Stimulated activated CD8-positive, alpha-beta memory T cell treated with anti-CD3 and anti-CD28 coated beads, Interleukin-15, amount 100 ng/mL, for 24 hours (primary cell): ENCODE data around the gene SPART.
A peak's percentile ranks its signal among the peaks of the same experiment; 100 is the strongest.

Experiments used
- DNase-seq: peaks from one replicate; pipeline ENCODE4 v3.0.0-alpha.2; 2020; ENCODE audit warnings: low read depth

SPART gene, protein sequence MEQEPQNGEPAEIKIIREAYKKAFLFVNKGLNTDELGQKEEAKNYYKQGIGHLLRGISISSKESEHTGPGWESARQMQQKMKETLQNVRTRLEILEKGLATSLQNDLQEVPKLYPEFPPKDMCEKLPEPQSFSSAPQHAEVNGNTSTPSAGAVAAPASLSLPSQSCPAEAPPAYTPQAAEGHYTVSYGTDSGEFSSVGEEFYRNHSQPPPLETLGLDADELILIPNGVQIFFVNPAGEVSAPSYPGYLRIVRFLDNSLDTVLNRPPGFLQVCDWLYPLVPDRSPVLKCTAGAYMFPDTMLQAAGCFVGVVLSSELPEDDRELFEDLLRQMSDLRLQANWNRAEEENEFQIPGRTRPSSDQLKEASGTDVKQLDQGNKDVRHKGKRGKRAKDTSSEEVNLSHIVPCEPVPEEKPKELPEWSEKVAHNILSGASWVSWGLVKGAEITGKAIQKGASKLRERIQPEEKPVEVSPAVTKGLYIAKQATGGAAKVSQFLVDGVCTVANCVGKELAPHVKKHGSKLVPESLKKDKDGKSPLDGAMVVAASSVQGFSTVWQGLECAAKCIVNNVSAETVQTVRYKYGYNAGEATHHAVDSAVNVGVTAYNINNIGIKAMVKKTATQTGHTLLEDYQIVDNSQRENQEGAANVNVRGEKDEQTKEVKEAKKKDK

DNA sequence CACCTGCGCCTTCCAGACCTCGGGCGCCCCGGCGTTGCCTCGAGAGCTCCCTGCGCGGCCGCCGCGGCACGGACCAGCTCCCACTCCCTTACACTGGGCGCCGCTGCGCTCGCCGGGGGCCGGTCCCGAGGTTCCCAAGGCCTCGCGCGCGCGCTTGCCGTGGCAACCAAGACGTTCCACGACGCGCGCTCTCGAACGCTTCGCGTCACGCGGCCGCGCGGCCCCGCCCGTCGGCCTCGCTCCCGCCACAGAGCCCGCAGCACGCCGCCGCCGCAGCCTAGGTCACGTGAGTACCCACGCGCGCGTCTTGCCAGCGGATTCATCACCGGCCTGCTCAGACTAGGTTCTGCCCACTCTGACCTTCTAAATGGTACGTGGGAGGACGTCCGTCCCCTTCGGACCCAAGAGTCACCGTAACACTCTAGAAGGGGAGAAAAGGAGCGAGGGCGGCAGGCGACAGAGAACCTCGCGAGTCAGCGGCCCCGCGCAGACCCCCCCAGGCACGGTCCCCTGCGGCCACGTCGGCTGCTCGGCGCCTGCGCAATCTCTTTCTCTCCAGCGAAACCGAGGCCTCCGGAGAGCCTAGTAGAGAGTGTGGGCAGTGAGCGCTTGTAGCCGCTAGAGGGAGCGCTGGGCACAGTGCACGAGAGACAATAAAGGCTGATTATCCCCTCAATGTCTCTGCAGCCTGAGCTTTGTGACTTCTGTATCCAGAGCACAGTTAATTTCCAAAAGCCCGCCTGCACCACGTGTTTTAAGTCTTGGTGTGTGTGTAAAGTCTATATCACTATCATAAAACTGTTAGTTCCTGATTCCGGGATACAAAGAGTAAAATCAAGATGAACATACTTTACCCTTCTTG is at the start of gene SPART:
TSS of gene SPART (minus strand) at position 173 of the 862 bp plus-strand sequence. CDS start 10,564 bp downstream, outside the sequence.
- DNase-seq, result peak; percentile 63

DNA sequence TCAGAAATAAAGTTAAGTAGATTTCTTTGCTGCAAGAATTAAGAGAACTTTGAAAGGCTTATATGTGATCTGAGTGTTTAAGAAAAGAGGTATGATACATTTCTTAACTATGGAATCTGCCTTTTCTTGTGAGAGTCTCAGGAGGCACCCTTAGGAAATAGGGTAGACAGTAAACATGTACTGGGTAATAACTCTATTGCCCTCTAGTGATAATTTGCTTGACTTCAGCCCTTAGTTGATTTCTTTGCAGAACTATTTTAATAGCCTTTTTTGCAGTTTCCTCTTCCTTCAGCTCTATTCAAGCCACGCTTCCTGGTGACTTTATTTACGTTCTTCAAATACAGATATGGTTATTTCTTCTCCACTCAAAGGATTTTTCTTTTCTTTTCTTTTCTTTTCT is 49.1 kb upstream of the SPART start:
- DNase-seq, result no peak

DNA sequence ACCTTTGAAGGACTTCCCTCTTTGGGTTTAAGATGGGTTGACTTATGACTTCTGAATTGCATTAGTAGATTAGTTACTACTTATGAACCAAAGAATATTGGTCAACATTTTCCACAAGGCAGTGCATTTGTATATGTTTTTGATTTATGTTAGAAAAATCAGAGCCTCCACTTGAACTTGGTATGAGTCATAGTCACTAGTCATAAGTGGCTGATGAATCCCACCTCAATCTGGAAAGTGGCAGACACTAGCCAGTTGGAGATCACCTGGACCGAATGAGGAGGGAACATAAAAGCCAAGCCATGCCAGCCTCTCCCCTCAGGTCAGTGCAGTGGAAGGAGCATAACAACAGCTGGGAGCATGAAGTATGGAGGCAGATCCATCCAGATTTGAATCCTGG is 39.3 kb upstream of the SPART start:
- no peak for DNase-seq

DNA sequence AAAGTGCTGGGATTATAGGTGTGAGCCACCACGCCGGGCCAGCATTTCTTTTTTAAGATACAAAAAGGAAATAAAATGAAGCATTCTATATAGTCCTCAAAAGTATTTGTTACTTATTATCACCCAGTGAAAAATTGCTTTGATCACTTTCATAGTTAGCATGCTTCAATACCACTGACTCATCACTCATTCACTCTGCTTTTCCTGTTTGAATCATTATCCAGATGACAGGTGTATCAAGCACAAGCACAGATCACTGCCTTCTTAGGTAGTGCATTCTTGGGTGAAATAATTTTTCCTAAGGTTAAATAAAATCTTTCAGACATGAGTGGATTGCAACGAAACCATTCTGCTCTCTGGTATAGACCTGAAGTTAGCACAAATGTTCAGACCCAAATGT is 35.8 kb upstream of the SPART start:
- DNase-seq, result no peak

DNA sequence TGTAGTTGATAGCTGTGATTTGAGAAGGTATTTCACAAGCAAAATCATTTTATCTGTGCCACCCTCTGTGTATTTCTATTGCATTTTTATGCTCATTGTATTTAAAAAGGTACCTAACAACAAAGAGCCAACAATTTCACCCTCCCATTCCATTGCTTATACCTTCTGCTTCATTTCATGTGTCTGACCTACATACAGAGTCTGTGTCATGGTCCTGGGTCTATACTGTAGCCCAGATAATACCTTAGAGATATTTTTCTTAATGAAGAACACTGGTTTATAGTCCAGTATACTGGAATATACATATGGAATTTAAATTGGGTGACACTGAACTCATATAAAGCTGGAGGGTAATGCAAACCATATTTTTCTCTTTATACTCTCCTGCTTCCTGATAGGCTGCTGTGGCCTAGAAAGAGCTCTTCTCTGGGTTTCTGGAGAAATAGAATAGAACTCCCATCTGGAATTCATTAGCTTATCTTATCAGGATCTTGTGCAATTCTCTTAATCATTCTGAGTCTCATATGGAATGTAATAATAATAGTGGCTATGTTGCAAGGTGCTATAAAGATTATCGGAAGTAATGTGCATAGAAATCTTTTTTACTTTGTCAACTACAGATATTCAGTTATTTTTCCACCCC is 31.8 kb upstream of the SPART start:
- no peak for DNase-seq

DNA sequence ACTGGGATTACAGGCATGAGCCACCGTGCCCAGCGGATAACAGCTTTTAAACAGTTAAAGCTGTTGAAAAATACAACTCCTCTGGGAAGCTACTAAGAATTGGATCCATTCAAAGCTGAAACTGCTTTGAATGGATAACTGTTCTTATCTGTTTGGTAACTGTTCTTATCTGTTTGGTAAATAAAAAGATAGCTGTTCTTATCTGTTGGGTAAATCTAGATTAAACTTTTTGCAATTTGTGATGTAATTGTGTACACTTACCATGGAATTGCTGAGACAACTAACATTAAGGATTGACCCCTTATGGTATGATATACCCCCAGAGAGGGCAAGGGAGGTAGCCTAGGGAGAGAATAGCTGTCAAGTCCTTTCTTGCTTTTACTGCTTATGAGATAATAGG is 27.9 kb upstream of the SPART start:
- DNase-seq, result no peak

DNA sequence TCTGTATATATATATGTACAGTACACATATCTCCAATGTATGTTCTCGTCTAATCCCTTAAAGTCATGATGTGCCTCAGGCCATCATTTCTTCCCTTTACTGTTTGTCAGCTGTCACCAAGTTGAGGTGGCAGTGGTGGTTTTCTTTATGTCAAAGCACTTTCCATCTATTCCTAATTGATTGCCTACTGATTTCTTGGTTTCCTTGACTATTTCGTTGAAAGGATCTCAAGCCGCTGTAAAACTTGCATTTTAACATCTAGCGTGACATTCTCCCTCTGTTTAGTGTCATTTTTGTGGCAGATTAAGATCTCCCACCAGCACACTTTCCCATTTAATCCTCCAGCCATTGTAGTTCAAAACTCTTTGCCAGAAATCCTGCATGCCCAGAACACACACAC is 25.0 kb upstream of the SPART start:
- DNase-seq, result no peak

DNA sequence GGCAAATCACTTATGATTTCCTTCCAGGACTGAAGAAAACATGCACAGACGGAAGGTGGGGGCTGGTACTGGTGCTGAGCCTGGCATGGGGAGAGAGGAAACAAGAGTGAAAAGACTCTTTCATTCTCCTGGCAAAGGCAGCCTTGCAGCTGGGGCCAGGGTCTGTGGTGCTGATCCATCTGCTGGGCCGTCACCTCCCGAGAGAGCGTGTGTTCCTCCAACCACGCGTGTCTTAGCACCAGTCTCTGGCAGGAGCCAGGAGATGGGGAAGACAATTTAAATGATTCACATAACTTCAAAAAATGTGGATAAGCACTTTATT is 23.9 kb upstream of the SPART start:
- DNase-seq, result no peak

DNA sequence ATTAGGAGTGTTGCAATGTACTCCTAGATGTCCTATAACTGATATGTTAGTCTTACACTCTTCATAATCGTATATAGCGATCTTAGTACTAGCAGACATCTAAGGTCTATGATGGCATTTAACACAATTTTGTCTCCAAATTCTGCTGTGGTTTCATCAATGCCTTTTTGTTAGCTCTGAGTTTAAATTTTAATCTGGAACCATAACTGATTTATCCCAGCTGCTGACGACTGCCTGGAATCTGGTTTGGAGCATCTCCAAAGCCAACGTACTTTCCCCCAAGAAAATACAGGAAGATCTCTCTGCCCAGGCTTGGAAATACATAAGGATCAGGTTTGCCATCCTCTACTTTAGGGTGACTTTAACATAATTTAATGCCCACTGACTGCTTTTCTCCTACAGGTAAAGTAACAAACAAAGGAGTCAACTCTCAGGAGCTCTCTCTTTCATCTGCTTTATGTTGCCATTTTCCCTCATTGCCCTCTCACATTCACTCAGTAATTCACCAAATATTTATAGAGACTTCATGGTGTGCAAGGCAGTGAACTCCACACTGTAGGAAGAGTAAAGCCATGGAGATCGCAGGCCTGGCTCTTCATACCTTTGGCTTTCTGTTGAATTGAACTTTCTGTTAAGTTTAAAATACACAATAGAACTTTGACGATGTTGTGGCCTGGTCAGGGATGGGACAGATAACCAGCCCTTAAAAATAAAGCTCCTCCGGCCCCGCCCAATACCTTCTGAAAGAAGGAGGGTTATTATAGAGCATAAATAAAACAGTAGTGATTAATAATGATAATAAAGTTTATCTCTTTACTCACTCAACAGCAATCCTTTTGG is 23.3 kb upstream of the SPART start:
- no peak for DNase-seq

DNA sequence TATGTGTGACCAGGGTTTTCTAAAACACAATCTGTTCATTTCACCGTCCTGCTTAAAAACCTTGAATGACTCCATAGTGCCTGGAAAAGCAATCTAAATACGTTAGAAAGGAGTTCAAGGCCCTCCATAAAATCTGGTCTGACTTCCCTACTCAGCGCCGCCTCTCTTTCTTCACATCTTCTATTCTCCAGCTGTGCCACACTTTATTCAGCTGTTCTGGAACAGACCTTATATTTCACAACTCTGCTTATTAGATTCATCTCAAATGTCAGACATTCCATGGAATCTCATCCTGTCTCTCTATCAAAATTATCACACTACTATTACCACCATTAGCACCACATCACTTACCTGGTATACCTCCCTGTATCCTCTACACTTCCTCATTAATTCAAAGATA is 19.8 kb upstream of the SPART start:
- no peak for DNase-seq

DNA sequence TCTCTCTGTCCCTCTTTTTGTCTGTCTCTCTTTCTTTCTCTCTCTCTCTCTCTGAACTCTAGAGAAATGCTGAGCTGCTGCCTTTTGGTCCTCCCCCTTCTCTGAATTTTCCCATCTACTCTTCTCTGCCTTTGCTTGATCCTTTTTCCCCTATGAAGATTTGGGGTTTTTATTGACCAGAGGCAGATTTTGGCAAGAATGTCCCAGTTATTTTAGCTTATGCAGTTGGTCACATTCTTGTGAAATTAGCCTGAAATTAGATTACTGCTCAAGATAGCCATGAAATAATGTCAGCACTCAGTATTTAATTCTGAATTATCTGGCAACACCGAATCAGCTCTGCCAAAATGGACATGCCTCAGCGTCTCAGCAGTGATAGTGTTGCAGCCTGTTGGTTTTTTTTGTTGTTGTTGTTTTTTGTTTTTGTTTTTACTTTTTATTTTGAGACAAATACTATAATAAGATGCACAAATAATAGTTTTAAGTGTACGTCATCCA is 17.2 kb upstream of the SPART start:
- no peak for DNase-seq

DNA sequence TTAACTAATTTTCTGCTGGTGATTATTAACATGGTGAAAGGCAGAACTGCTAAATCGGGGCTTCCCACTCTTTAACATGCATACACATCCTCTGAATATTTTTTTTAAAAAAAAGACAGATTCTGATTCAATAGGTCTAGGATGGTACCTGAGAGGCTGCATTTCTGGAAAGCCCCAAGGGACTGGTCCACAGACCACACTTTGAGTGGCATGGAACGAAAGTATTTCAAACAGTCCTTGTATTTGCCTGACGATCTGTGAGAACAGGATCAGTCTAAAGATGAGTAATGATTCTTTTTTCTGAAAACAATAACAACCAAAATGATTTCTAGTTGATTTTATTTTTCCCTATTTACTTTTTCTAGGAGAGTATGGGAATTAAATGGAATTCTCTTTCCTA is 16.7 kb upstream of the SPART start:
- DNase-seq, result no peak

DNA sequence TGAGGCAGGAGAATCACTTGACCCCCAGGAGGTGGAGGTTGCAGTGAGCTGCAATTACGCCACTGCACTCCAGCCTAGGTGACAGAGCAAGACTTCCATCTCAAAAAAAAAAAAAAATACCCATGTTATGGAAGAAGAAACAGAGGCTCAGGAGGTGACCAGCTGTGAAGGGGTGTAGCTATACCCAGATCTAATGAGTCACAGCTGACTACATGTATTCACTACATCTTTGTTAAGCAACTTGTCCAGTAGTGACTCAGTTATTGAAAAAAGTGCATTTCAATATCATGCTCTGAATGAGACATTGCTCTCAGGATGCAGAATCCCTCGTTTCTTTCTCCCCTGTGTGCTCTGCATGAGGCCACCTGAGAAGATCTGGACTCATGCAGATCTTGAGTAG is 16.1 kb upstream of the SPART start:
- no peak for DNase-seq

DNA sequence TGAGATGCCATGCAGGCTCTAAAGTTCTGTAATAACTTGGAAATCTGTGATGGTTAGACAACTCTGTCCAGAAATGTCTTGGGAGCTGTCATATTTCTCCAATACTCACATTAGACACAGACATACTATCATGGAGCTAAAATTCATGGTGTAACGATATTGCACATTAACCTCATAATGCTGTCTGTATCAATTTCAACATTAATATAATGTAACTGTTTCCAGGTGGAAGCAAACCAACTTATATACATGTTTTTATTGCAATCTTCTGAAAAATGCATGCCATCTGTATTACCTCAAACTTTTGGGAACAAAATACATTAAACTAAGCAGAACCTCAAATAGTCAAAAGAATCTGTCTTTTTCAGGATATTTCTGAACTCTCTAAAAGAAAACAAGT is 14.7 kb upstream of the SPART start:
- DNase-seq, result no peak

DNA sequence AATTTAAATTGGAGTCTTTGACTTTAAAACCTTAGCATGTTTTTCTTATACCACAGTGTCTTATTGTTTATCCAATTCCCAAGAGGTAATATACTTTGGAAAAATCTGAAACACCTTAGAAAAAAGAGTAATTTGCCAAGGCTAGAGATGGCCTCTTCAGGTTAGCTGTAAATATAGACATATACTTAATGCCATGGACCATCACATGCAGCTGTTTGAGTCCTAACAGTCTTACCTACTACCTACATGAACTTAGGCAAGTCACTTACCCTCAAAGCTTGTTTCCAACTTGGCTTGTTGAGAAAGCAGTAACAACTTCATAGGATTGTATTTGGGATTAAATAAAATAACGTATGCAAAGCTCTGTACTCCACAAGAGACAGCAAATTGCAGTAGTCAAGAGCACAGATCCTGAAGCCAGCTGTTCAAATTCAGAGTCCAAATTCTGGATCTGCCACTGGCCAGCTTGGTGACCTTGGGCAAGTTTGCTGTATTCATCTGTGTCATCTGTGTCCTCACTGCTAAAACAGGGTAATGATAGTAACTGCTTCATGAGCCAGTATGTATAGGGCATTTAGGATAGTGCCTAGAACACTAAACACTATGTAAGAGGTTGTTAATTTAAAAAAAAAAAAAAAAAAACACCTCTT is 13.2 kb upstream of the SPART start:
- no peak for DNase-seq

DNA sequence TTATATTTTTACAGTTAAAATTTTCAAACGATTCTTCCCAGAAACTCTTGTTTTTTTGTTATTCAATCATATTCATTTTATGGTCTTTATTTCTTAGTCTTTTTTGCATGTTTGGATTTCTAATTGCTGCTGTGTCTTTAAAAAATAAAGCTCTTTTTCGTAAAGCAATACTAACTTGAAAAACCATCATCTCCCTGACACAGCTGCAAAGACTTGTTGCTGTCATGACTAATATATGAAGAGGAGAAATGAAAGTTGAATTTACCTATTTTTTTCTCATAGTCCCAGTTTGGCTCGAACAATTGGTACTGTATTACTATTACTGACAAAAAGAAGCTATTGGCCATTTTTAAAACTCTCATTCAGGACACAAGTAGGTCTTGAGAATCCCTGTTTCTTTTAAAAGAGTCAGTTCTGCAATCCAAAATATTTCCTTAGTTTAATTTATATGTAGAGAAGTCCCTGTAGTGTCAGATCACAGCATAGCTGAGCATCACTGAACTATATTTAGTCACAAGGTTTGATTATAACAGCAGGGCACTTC is 12.1 kb upstream of the SPART start:
- no peak for DNase-seq

DNA sequence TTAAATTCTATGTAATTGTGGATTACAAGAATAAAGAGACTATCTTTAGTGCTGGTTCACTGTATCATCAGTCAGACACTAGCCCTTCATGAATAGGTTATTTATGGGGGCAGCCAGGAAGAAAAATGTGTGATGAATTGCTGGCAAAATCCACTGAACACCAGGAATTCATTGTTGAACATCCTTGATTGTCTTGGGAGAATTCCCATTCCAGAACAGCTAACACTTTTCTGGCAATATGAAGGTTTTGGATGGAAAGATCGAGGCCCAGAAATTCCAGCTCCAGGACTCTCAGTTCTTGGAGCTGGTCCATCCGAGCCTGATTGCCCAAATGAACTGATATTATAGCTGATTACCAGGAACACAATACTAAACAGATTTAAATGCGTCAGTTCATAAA is 11.5 kb upstream of the SPART start:
- DNase-seq, result no peak

DNA sequence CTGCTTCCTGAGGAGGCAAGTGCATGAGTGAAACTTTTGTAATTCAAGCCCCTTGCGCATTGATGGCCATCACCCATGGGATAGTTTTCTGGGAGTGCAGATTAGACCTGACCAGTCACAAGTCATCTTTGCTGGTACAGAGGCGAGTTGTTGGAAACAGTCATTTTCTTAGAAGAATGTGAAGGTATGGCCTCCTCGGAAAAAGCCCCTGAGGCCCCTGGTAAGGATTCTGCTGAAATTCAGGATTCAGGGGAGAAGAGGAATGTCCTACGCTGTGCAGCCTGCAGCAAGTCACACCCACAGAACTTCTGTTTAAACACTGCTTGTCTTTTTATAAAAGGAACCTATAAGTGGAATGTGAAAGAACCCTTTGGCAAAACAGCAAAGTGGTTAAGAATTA is 11.0 kb upstream of the SPART start:
- no peak for DNase-seq

DNA sequence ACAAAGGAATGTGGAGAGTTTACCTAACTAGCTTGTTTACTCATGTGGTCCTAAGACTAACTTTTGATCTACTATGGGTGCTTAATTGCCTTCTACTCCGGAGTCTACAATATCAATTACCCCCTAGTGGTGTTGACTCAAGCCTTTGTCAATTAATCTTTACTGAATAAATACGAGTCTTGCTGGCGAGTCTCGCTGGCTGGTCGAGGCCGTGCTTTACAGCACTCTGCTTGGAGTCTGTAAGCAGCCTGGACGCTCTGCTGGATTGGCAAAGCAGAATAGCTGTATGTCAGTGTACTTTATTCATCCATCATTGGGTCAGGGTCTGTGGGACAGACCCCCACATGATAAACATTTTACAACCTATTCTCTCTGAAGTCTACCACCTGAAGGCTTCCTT is 9.9 kb upstream of the SPART start:
- no peak for DNase-seq

DNA sequence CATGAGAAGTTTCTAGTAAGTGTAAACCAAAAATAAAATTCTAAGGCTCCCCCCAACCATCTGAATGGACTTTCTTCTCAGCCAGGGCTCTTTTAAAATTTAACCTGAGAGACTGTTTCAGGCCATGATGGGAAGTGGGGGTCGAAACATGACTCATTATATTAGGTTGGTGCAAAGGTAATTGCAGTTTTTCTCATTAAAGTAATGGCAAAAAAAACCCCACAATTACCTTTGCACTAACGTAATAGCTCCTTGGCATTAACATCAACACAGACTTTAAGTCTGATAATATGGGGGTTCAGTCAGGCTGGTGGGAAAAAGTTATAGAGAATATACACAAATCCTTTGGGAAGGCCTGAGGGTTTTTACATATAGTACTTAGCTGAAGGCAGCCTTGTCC is 9.4 kb upstream of the SPART start:
- no peak for DNase-seq
